HG03571 (cell line): ENCODE data around the gene CC2D2B.
"Not testable (repeated sequence)": the region's sequence is repeated elsewhere in the genome, so short reads cannot be mapped to it uniquely, and the experiment has no call there.

Experiments used
- ATAC-seq: cut with Tn5 transposase; IDR thresholded peaks from one replicate; pipeline ENCODE4 v1.9.1; 2021; ENCODE audit not compliant: unreplicated experiment

The CC2D2B gene

GRCh38 chr10:95906677-95907455, 909 bp upstream of the CC2D2B start:
- ATAC-seq = peak; percentile 34

GRCh38 chr10:95908450-95908849, 675 bp downstream of the CC2D2B start:
- ATAC-seq = no peak

- ATAC-seq = no peak
Observed at GRCh38 chr10:95909561-95909960, 1.8 kb downstream of the CC2D2B start.

DNA sequence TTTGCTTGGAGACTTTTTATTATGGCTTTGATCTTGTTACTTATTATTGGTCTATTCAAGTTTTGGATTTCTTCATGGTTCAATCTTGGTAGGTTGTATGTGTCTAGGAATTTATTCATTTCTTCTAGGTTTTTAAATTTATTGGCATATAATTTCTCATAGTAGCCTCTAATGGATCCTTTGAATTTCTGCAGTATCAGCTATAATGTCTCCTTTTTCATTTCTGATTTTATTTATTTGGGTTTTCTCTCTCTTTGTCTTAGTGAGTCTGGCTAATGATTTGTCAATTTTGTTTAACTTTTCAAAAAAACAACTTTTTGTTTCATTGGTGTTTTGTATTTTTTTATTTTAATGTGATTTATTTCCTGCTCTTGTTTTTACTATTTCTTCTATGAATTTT, 8.3 kb downstream of the CC2D2B start:
- not testable (repeated sequence) for ATAC-seq

DNA sequence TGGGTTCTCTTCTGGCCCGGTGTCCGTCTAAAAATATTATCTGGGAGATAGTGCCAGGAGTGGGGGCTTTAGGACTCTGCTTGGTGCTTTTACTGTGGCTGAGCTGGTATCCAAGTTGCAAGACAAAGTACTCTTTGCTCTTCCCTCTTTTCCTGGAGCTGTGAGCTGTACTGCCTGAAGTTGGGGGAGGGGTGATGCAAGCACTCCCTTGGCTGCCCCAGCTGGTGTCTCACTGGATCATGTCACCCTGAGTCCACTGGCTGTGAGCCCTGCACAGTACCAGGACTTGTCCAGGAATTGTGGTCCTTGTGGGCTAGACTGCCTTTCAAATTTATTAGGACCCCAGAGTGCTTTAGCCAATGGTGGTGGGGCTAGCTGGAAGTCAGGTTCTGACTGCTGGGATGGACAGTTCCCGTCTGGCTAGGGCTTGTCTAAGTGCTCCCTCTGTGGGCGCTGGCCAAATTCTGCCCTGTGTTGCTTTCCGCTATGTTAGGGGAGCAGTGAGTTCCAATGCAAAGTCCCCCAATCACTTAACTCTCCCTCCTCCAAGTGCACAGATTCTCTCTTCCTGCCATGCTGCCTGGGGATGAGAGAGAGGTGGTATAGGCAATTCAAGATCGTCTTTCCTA, 13.1 kb downstream of the CC2D2B start:
- no peak for ATAC-seq

DNA sequence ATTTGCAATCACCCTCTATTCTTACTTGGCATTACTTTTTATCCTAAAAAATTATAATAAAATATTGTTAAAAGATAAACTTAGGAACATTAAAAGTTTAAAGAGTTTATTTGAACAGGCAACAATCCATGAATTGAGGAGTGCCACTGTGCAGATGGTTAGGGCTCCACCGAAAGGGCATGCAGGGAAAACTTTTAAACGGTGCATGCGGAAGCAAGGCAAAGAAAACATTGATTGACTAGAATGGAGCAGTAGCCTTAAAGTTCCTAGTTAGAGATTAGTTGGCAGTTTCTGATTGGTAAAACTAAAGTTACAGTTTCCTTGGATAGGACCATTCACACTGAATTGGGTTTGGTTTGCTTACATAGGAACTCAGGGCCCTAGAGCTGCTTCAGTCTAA, 17.3 kb downstream of the CC2D2B start:
- ATAC-seq = no peak

DNA sequence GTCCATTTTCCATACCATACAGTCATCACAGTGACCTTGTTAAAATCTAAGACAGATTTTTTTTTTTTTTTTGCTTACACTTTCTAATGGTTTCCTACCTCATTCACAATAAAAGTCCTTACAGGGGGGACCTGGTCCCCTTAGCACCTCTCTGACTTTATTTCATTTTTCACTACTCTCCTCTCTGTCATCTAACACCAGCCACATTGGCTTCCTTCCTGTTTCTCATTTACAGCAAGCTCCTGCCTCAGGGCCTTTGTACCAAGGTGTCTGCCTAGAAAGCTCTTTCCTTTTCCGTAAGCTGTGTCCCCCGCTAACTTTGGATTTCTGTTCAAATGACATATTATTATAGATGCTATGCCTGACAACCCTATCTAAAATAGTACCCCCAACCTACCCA, 27.7 kb downstream of the CC2D2B start:
- no peak for ATAC-seq

GRCh38 chr10:95941115-95941514, 33.3 kb downstream of the CC2D2B start:
- no peak for ATAC-seq

DNA sequence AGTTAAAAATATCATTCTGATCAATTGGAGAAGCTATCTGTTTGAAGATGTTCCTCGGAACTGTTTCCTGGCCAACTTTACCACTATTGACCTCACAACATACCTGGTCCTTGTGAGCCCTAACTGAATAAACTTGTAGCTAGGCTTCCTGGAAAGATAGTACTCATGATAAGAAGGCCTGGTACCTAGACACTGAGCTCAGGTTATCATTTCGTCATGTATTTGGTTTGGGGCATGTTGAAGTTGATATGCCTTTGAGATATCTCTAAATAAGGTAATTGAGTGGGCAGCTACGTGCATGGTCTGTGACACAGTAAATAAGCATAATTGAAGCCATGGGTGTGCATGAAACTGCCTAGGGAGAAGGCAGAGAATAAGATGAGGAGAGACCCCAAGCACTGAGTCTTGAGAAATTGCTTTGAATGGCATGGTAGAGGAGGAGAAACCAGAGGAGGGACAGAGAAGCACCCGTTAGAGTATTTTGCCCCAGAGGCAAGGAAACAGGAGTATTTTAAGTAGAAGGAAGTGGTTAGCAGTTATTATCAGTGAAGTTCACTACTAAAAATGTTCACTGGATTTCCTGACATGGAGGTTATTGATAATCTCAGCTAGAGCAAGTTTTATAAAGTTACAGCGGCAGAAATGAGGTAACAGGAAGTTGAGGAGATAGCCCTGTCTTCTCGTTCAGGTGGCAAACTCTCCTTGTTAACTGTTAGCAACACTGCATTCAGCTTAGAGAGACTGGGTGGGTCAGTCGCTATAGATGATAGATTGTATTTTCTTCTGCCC, 55.6 kb downstream of the CC2D2B start:
- no peak for ATAC-seq

- ATAC-seq = no peak
Observed at GRCh38 chr10:95963991-95964389, 56.2 kb downstream of the CC2D2B start.

GRCh38 chr10:95964756-95965155, 57.0 kb downstream of the CC2D2B start:
- no peak for ATAC-seq

DNA sequence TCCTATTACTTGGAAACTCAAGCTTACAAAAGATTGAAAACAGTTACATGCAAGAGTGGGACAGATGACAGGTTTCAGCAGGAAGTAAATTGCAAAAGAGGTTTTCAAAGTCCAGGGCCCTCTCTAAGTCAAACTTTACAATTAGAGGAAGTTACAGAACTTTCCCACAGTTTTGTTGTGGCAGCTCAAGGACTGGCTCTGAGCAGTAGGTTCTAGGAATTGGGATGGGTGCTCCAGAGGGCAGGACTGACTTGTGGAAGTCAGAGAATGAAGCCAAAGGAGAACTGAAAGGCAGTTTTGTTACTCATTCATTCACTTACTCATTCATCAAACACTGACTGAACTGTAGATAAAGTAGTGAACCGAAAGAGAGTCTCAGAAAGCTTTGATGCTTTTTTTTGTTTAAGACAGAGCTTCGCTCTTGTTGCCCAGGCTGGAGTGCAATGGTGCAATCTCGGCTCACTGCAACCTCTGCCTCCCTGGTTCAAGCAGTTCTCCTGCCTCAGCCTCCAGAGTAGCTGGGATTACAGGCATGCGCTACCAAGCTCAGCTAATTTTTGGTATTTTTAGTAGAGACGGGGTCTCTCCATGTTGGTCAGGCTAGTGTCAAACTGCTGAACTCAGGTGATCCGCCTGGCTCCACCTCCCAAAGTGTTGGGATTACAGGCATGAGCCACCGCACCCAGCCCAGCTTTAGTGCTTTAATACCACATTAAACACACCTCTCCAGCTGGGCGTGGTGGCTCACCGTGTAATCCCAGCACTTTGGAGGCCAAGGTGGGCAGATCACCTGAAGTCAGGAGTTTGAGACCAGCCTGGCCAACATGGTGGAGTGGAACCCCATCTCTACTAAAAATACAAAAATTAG, 68.8 kb downstream of the CC2D2B start:
- ATAC-seq = no peak

DNA sequence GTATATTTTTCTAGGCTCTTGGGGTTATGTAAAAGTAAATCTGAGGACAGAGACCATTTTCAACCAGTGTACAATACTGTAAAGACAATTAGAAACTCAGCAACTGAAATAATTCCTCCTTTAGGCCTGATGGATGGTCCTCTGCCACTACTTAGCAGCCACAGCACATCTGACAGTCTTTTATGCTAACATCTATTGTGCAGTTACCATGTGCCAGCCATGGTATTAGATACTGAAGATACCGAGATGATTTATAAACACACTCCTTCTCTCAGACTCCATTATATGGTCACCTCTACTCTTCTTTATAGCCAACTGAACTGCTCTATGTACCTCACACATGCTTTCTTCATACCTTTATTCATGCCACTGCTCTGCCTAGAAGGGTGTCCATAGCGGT, 74.4 kb downstream of the CC2D2B start:
- ATAC-seq = no peak

DNA sequence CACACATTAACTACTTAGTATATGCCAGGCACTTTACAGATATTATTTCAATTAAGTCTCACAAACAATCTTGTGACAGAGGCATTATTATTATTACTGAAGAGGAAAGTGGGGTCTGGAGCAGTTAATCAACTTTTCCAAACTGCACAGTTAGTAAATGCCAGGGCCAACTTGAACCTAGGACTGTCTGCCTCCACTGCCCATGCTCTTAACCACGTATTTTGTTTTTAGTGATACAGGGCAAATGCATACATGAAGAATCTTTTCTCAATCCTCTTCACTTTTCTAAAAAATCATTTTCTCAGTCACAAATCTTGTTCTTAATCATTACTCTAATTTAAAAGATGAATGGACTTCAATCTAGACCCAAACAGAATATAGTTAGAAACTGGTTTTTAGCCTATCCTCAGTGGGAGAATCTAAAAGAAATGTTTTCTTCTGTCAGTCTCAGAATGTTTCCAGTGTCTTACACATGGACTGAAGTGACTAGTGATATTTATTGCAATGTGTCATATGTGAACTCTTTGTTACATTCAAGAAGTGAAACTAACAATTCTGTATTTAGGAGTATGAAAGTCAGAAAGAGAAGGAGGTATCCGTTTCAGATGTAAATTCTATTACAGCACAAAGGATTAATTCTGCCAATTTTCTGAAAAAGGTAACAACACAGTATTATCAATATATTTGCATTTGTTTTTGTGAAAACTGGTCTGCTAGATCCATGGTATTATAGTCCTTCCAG, 80.1 kb downstream of the CC2D2B start:
- ATAC-seq = peak; percentile 95

GRCh38 chr10:95988702-95989101, 80.9 kb downstream of the CC2D2B start:
- ATAC-seq = no peak

DNA sequence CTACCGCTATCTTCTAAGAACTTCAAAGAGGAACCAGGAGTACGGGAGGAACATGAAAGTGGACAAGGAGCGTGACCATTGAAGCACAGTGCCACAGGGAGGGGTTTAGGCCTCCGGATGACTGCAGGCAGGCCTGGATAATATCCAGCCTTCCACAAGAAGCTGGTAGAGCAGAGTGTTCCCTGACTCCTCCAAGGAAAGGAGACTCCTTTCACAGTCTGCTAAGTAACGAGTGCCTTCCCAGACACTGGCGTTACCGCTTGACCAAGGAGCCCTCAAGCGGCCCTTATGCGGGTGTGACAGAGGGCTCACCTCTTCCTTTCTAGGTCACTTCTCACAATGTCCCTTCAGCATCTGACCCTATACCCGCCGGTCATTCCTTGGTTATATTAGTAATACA, 86.6 kb downstream of the CC2D2B start:
- ATAC-seq = not testable (repeated sequence)

DNA sequence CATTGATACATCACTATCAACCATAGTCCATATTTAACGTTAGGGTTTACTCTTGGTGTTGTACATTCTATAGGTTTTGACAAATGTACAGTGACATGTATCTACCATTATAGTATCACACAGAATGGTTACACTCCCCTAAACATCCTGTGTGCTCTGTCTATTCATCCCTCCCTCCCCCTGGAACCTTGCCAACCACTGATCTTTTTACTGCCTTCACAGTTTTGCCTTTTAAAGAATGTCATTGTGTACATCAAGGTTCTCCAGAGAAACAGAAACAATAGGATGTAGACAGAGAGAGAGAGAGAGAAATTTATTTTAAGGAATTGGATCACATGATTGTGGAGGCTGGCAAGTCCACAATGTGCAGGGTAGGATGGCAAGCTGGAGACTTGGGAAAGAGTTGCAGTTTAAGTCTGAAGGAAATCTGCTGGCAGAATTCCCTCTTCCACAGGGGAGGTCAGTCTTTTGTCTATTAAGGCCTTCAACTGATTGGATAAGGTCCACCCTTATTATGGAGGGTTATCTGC, 90.5 kb downstream of the CC2D2B start:
- no peak for ATAC-seq

GRCh38 chr10:96013956-96014355, 106.2 kb downstream of the CC2D2B start:
- no peak for ATAC-seq

DNA sequence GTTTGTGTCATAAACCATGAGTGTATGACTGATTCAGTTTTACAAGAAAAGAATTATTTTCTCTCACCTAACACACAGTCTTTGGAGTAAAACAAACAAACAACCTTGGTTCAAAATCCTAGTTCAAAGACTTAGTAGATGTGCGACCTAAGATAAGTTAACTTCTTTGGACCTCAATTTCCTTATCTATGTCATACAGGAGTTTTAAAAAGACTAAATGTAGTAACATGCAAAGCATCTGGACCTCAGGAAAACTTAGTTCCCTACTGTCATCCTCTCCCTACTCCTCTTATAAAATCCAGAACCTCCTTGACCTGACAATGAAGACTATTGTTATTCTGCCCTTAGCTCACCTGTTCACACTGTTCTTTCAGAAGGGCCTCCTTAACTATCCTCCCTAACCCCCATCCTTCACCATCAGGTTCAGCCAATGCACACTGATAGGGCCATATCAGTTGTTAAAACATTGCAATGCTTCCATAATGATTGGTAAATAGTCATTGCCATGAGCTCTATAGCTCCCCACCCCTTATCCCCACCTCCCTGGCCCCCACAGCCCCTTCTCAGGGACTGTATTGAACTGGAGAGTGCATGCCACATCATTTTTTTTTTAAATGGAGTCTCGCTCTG, 106.8 kb downstream of the CC2D2B start:
- ATAC-seq = no peak
